GM19324 (cell line): Measurements from ENCODE around the gene RAP1A.
"Not testable (repeated sequence)": the region's sequence is repeated elsewhere in the genome, so short reads cannot be mapped to it uniquely, and the experiment has no call there.

Source experiments
- ATAC-seq: cut with Tn5 transposase; IDR thresholded peaks from one replicate; pipeline ENCODE4 v1.9.1; 2021; ENCODE audit warnings: mild to moderate bottlenecking, moderate library complexity; ENCODE audit not compliant: unreplicated experiment, low FRiP score

The RAP1A gene

GRCh38 chr1:111734426-111734825, 114.8 kb downstream of the RAP1A start:
- ATAC-seq, result no peak

GRCh38 chr1:111734856-111735255, 115.3 kb downstream of the RAP1A start:
- ATAC-seq, result no peak

- no peak for ATAC-seq
Measured at GRCh38 chr1:111735321-111735720, 115.7 kb downstream of the RAP1A start.

GRCh38 chr1:111735858-111736544, 116.4 kb downstream of the RAP1A start:
- no peak for ATAC-seq

GRCh38 chr1:111736548-111737215, 117.1 kb downstream of the RAP1A start:
- ATAC-seq, result no peak

- no peak for ATAC-seq
Measured at GRCh38 chr1:111737216-111738132, 117.9 kb downstream of the RAP1A start.

- ATAC-seq, result no peak
Measured at GRCh38 chr1:111738133-111738435, 118.5 kb downstream of the RAP1A start.

GRCh38 chr1:111738436-111739193, 119.0 kb downstream of the RAP1A start:
- ATAC-seq, result peak; percentile 62

- ATAC-seq, result peak; percentile 91
Measured at GRCh38 chr1:111739194-111739924, 119.8 kb downstream of the RAP1A start, which contains the start of gene INKA2. Gene INKA2, minus strand, starts transcription at chr1:111739395. Its CDS starts 153 bp downstream, at chr1:111739242.

GRCh38 chr1:111739925-111740765, 120.6 kb downstream of the RAP1A start:
- no peak for ATAC-seq

GRCh38 chr1:111742292-111742691, 122.7 kb downstream of the RAP1A start:
- ATAC-seq, result not testable (repeated sequence)

- no peak for ATAC-seq
Measured at GRCh38 chr1:111742938-111743549, 123.5 kb downstream of the RAP1A start.

GRCh38 chr1:111743679-111744101, 124.1 kb downstream of the RAP1A start:
- no peak for ATAC-seq

GRCh38 chr1:111745675-111746613, 126.4 kb downstream of the RAP1A start:
- no peak for ATAC-seq

- no peak for ATAC-seq
Measured at GRCh38 chr1:111746614-111746999, 127.0 kb downstream of the RAP1A start.

- no peak for ATAC-seq
Measured at GRCh38 chr1:111747282-111747734, 127.7 kb downstream of the RAP1A start.

GRCh38 chr1:111747947-111748346, 128.4 kb downstream of the RAP1A start:
- no peak for ATAC-seq
